Measurements from ENCODE around the gene ZNF223. TPM values are rescaled to one million over a fixed set of nuclear protein-coding genes. Genes with fewer than 3 reads are reported as not detected.

ZNF223 gene
- polyA plus RNA-seq, 1 donor, result 3.5 TPM

- peak; percentile 94 for DNase-seq
Measured at GRCh38 chr19:44071824-44072542, 20.1 kb downstream of the ZNF223 start, which contains the start of gene ZNF284. ZNF284 (plus strand) TSS chr19:44072159; CDS start chr19:44076390, 4,231 bp downstream.

- DNase-seq, result peak; percentile 2
Measured at GRCh38 chr19:44072543-44073401, 20.9 kb downstream of the ZNF223 start.

GRCh38 chr19:44076325-44076724 lies 24.5 kb downstream of the ZNF223 start:
- no peak for DNase-seq

- DNase-seq, result no peak
Measured at GRCh38 chr19:44092108-44092507, 40.3 kb downstream of the ZNF223 start.

GRCh38 chr19:44093931-44094765 lies 42.3 kb downstream of the ZNF223 start, which contains the start of gene ZNF224:
ZNF224 (plus strand) TSS chr19:44094361; CDS start chr19:44097874, 3,513 bp downstream.
- DNase-seq, result peak; percentile 94

GRCh38 chr19:44107751-44108150 lies 55.9 kb downstream of the ZNF223 start:
- no peak for DNase-seq

GRCh38 chr19:44109458-44109857 lies 57.6 kb downstream of the ZNF223 start:
- no peak for DNase-seq

- no peak for DNase-seq
Measured at GRCh38 chr19:44111910-44112463, 60.2 kb downstream of the ZNF223 start.

GRCh38 chr19:44112802-44113137 lies 60.9 kb downstream of the ZNF223 start:
- no peak for DNase-seq

- DNase-seq, result peak; percentile 98
Measured at GRCh38 chr19:44113138-44113783, 61.4 kb downstream of the ZNF223 start, which contains the start of gene ZNF225. ZNF225 (plus strand) TSS chr19:44113399; CDS start chr19:44115828, 2,429 bp downstream.

- no peak for DNase-seq
Measured at GRCh38 chr19:44113784-44114390, 62.1 kb downstream of the ZNF223 start.

Other genes starting within 250 kb of the ZNF223 start
- 0.52 TPM for gene LYPD5, start 249.6 kb upstream of the ZNF223 start, polyA plus RNA-seq (ENCODE audit: insufficient read length)
- gene ZNF283, start 224.7 kb upstream of the ZNF223 start, polyA plus RNA-seq (ENCODE audit: insufficient read length), result 8.3 TPM
- 8.6 TPM for gene ZNF404, start 168.1 kb upstream of the ZNF223 start, polyA plus RNA-seq (ENCODE audit: insufficient read length)
- 15.3 TPM for gene ZNF45, start 116.8 kb upstream of the ZNF223 start, polyA plus RNA-seq (ENCODE audit: insufficient read length)
- gene ZNF221, start 100.8 kb upstream of the ZNF223 start, polyA plus RNA-seq (ENCODE audit: insufficient read length), result 3.0 TPM
- 7.2 TPM for gene ZNF155, start 67.8 kb upstream of the ZNF223 start, polyA plus RNA-seq (ENCODE audit: insufficient read length)
- gene ZNF230, start 49.1 kb upstream of the ZNF223 start, polyA plus RNA-seq (ENCODE audit: insufficient read length), result 2.1 TPM
- gene ZNF222, start 26.7 kb upstream of the ZNF223 start, polyA plus RNA-seq (ENCODE audit: insufficient read length), result 3.3 TPM
- gene ZNF284, start 20.1 kb downstream of the ZNF223 start, polyA plus RNA-seq (ENCODE audit: insufficient read length), result 2.9 TPM
- gene ZNF224, start 42.3 kb downstream of the ZNF223 start, polyA plus RNA-seq (ENCODE audit: insufficient read length), result 15.3 TPM
- gene ZNF225, start 61.4 kb downstream of the ZNF223 start, polyA plus RNA-seq (ENCODE audit: insufficient read length), result 4.5 TPM
- 9.6 TPM for gene ZNF234, start 89.5 kb downstream of the ZNF223 start, polyA plus RNA-seq (ENCODE audit: insufficient read length)
- 13.0 TPM for gene ZNF226, start 113.1 kb downstream of the ZNF223 start, polyA plus RNA-seq (ENCODE audit: insufficient read length)
- 11.9 TPM for gene ZNF227, start 160.5 kb downstream of the ZNF223 start, polyA plus RNA-seq (ENCODE audit: insufficient read length)
- 3.1 TPM for gene ZNF233, start 207.8 kb downstream of the ZNF223 start, polyA plus RNA-seq (ENCODE audit: insufficient read length)